NCI-H1930 (cell line): Measurements from ENCODE around the gene COMMD10.
"Not testable (repeated sequence)": the region's sequence is repeated elsewhere in the genome, so short reads cannot be mapped to it uniquely, and the experiment has no call there.

ENCODE experiments used
- DNase-seq, 2 experiments: peaks; one replicate each; lab custom pipeline; 2025; lab: John Stamatoyannopoulos, UW

The COMMD10 gene

GRCh38 chr5:116084871-116085715 lies at the start of gene COMMD10:
COMMD10 (plus strand) TSS chr5:116085025.
- peak; percentile 48 to 53 for DNase-seq

- no peak for DNase-seq
Observed at GRCh38 chr5:116035123-116035522, 49.7 kb upstream of the COMMD10 start.

GRCh38 chr5:116037236-116037822 lies 47.5 kb upstream of the COMMD10 start:
- DNase-seq: no peak

- no peak for DNase-seq
Observed at GRCh38 chr5:116038817-116039216, 46.0 kb upstream of the COMMD10 start.

- DNase-seq: no peak
Observed at GRCh38 chr5:116042375-116042774, 42.5 kb upstream of the COMMD10 start.

- no peak for DNase-seq
Observed at GRCh38 chr5:116044073-116044472, 40.8 kb upstream of the COMMD10 start.

GRCh38 chr5:116045821-116046220 lies 39.0 kb upstream of the COMMD10 start:
- no peak for DNase-seq

GRCh38 chr5:116046261-116046660 lies 38.6 kb upstream of the COMMD10 start:
- DNase-seq: no peak

GRCh38 chr5:116046823-116047222 lies 38.0 kb upstream of the COMMD10 start:
- DNase-seq: no peak

GRCh38 chr5:116058346-116058936 lies 26.4 kb upstream of the COMMD10 start:
- no peak for DNase-seq

GRCh38 chr5:116062352-116062751 lies 22.5 kb upstream of the COMMD10 start:
- DNase-seq: no peak

GRCh38 chr5:116063950-116064349 lies 20.9 kb upstream of the COMMD10 start:
- no peak for DNase-seq

GRCh38 chr5:116068028-116068632 lies 16.7 kb upstream of the COMMD10 start:
- DNase-seq: peak in 1 of 2 experiments; percentile 35

- DNase-seq: no peak
Observed at GRCh38 chr5:116071211-116071610, 13.6 kb upstream of the COMMD10 start.

- DNase-seq: no peak
Observed at GRCh38 chr5:116075191-116075831, 9.5 kb upstream of the COMMD10 start.

- no peak for DNase-seq
Observed at GRCh38 chr5:116076496-116076895, 8.3 kb upstream of the COMMD10 start.

- no peak for DNase-seq
Observed at GRCh38 chr5:116078199-116078598, 6.6 kb upstream of the COMMD10 start.

GRCh38 chr5:116084287-116084691 lies 536 bp upstream of the COMMD10 start:
- no peak for DNase-seq

- DNase-seq: not testable (repeated sequence)
Observed at GRCh38 chr5:116086309-116086708, 1.5 kb downstream of the COMMD10 start.

- no peak for DNase-seq
Observed at GRCh38 chr5:116088062-116088461, 3.2 kb downstream of the COMMD10 start.

- DNase-seq: no peak
Observed at GRCh38 chr5:116090302-116090701, 5.5 kb downstream of the COMMD10 start.

- no peak for DNase-seq
Observed at GRCh38 chr5:116091416-116091815, 6.6 kb downstream of the COMMD10 start.
